ENCODE measurements around the gene LAMC3.

Gene LAMC3

GRCh38 chr9:131008909-131009618 lies at the start of gene LAMC3:
LAMC3 (plus strand) TSS chr9:131009174; CDS start chr9:131009215, 41 bp downstream.
- no peak for DNase-seq (ENCODE audit: low read depth)

GRCh38 chr9:130959809-130960334 lies 49.1 kb upstream of the LAMC3 start:
- no peak for DNase-seq (ENCODE audit: low read depth)

- DNase-seq (ENCODE audit: low read depth) = no peak
Measured at GRCh38 chr9:130960522-130961378, 48.2 kb upstream of the LAMC3 start.

GRCh38 chr9:130961511-130962300 lies 47.3 kb upstream of the LAMC3 start:
- DNase-seq (ENCODE audit: low read depth) = no peak

GRCh38 chr9:130962418-130963316 lies 46.3 kb upstream of the LAMC3 start:
- DNase-seq (ENCODE audit: low read depth) = no peak

- no peak for DNase-seq (ENCODE audit: low read depth)
Measured at GRCh38 chr9:130963337-130963908, 45.6 kb upstream of the LAMC3 start.

GRCh38 chr9:130963916-130964315 lies 45.1 kb upstream of the LAMC3 start:
- no peak for DNase-seq (ENCODE audit: low read depth)

DNA sequence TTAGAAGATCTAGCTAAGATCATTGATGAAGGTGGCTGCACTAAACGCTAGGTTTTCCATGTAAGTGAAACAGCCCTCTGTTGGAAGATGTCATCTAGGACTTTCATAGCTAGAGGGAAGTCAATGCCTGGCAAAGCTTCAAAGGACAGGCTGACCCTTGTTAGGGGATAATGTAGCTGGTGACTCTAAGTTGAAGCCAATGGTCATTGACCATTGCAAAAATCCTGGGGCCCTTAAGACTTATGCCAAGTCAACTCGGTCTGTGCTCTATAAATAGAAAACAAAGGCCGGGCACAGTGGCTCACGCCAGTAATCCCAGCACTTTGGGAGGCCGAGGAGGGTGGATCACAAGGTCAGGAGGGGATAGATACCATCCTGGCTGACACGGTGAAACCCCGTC lies 43.3 kb upstream of the LAMC3 start:
- DNase-seq (ENCODE audit: low read depth) = no peak

DNA sequence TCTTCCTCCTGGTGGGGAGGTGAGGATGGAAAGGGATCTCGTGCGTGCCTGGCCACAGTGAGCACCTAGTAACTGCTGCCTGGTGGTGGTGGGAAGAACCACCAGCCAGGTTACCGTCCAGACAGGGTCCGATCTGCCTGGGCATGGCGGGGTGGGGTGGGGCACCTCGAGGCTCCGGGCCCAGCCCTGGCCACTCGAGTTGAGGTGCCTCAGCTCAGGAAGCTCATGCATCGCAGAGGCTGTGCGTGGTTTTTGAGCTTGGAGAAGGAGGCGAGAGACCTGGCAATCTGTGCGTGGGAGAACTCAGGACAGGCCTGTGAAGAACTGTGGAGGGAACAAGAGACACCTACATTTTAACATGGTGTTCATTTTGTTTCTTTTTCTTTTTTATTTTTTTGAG lies 38.9 kb upstream of the LAMC3 start:
- no peak for DNase-seq (ENCODE audit: low read depth)

GRCh38 chr9:130970855-130971254 lies 38.1 kb upstream of the LAMC3 start:
- DNase-seq (ENCODE audit: low read depth) = no peak

- DNase-seq (ENCODE audit: low read depth) = no peak
Measured at GRCh38 chr9:130971294-130971849, 37.6 kb upstream of the LAMC3 start.

DNA sequence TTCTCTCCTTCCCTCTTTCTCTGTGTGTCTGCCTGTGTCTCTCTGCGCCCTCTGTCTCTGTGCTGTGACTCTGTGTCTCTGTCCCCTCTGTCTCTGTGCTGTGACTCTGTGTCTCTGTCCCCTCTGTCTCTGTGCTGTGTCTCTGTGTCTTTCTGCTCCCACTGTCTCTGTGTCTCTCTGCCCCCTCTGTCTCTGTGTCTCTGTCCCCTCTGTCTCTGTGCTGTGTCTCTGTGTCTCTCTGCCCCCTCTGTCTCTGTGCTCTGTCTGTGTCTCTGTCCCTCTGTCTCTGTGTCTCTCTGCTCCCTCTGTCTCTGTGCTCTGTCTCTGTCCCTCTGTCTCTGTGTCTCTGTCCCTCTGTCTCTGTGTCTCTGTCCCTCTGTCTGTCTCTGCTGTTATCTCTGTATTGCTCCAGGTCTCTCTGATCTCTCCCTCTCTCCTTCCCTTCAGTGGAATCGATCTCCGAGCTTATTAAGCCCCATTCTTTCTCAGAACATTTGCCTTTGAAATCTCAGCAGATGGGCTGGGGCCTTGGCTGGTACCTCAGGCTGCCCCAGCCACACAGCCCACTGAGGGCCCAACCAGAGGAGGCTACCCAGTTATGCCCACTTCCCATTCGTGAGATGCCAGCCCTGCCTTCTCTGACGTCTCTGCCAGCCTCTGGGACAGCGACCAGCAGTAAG lies 36.6 kb upstream of the LAMC3 start:
- no peak for DNase-seq (ENCODE audit: low read depth)

DNA sequence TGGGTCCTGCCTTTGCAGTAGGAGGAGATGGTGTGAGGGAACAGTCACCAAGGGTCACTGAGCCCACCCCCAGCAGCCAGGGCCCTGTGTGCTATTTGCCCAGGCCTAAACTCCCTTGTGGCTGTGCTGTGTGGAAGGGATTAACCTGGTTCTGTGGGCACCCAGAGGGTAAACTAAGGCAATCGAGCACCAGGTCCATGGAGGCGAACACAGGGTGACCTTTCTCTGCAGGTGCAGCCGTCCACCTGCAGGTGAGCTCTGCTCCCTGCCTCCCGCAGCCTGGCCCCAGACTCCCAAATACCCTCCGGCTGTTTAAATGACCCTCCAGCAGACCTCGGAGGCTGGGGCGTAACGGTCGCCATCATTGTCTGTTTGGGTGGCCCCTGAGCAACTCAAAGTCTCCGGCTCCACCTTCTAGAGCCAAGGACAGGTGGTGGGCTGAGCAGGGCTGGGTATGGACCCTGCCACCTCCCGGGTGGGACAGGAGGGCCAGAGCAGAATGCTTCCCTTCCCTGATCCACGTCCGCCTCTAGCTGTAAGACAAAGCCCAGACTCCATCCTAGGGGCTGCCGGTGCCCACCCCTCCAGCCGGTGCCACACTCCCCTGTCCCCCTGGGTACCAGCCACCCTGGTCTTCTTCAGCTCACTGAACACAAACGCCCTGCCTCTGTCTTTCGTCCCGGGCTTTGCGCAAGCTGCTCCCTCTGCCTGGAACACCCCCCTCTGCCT lies 35.9 kb upstream of the LAMC3 start:
- DNase-seq (ENCODE audit: low read depth) = no peak

DNA sequence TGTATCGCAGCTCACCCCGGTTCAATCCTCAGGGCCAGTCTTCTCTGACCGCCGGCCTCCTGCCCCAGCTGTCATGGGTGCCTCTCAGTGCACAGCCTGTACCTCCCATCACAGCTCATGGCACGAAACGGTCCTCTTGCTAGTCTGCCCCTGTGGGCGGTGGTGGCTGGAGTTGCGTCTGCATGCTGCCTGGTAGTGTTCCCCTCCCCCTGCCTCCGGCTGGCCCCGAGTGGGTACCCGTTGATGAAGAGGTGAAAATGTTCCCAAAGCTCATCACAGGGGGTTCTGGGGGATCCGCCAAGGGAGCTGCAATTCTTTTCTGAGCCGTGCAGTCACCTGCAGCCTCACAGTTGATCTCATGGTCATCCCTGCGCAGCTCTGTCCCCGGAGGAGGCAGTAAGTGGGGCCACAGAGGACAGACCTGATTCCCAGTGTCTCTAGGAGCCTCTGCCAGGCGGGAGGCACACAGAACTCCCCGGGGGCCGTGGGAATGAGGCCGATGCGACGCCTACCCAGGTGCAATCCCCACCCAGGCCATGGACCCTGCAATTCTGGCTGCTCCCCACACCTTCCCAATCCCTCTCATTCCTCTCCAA lies 35.2 kb upstream of the LAMC3 start:
- DNase-seq (ENCODE audit: low read depth) = no peak

DNA sequence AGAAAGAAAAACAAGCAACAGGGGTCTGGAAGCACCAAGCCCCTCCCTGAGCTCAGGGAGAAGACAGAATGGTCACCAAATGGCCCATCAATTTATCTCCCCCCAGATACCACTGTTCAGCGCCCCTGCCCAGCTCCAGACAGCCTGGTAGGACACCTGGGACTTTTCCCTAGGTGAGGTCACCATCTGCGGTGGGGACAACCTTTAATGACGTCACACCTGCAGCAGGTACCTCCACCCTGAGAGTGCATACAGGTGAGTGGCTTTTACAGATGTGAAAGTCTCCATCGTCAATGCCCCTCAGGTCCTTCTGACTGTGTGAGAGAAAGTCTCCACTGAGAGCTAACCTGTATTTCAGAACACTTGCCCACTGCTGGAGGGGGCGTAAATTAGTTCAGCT lies 34.3 kb upstream of the LAMC3 start:
- no peak for DNase-seq (ENCODE audit: low read depth)

GRCh38 chr9:130975156-130975555 lies 33.8 kb upstream of the LAMC3 start:
- DNase-seq (ENCODE audit: low read depth) = no peak

DNA sequence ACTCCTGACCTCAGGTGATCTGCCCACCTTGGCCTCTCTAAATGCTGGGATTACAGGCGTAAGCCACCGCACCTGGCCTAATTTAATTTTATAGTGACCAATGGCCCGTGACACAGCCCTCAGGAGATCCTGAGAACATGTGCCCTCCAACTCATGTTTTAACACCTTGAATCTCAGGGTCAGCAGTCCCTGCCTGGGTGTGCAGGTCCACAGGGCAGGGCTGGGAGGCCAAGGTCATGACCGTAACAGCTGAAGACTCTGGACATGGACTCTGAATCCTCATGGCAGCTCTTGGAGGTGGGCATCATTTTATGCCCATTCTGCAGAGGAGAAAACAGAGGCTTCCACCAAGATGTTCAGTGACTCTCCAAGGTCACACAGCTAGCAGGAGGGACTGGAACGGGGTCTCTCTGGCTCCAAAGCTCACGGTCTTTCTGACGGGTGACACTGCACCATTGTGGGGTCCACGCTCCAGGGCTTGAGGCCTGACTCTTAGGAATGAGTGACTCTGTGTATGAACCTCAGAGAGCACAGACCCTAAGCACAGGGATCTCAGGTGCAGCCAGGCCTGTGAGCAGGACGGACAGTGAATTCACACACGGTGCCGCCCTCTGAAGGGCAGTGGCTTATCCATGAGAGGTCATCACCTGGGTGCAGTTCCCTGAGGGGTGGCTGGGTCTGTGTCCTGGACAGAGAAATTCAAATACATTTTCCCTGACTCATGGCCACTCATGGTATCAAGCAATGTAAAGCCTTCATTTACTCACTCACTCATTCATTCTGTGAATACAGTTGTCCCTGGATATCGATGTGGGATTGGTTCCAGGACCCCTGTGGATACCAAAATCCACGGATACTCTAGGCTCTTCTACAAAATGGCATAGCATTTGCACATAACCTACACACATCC lies 32.8 kb upstream of the LAMC3 start:
- DNase-seq (ENCODE audit: low read depth) = no peak

DNA sequence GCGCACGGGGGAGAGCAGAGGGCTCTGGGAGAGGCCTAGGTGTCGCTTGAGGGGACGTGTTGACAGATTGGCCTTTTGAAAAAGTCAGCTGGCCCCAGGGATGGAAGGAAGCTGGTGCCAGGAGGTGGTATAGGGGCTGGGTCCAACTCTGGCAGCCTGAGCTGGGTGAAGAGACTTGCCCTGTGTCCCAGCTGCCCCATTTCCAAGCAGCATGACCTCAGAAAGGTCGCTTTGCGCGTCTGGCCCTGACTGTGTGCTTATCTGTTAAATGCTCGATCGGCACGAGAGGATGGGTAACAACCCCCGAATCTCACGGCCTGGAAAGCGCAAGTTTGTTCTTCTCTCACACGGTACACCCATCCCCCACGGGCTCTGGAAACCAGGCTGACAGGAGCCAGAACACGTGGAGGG lies 31.2 kb upstream of the LAMC3 start:
- DNase-seq (ENCODE audit: low read depth) = no peak

All from activated T-helper 1 cell treated with Interleukin-2 at 50 U/mL for 16 hours (primary cell).